OCI-LY7 (cell line): ENCODE results near the gene KIF19.

Experiments used
- EZH2phosphoT487 ChIP-seq: fragments of 200-600 bp; sonication (generic); IDR thresholded peaks from 2 replicates; pipeline ENCODE4 v1.6.1; 2018; ENCODE audit warnings: low read depth, borderline replicate concordance, mild to moderate bottlenecking, mixed run types, antibody characterized with exemption, low read length, moderate library complexity, mixed read lengths
- TF ChIP-seq, protein P1 (sequence below): fragments of 200-600 bp; sonication (generic); conservative IDR thresholded peaks from 2 replicates; pipeline ENCODE4 v1.5.1; 2014; ENCODE audit warnings: mild to moderate bottlenecking, antibody characterized with exemption, low read length, moderate library complexity, mixed read lengths

DNA sequence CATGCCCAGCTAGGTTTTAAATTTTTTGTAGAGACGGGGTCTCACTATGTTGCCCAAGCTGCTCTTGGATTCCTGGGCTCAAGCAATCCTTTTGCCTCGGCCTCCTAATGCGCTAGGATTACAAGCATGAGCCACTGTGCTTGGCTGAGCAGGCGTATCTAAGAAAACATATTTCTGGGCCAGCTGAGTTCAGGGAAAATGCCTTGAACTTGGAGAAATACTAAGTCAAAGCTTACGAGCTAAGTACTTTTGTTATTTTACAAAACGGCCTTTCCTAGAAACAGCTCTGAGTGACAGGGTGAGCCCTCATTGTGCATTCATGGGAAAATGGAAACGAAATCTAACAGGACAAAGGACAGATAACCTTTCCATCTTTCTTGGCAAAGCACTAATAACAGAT is 27.2 kb upstream of the KIF19 start:
- TF ChIP-seq, protein P1, sequence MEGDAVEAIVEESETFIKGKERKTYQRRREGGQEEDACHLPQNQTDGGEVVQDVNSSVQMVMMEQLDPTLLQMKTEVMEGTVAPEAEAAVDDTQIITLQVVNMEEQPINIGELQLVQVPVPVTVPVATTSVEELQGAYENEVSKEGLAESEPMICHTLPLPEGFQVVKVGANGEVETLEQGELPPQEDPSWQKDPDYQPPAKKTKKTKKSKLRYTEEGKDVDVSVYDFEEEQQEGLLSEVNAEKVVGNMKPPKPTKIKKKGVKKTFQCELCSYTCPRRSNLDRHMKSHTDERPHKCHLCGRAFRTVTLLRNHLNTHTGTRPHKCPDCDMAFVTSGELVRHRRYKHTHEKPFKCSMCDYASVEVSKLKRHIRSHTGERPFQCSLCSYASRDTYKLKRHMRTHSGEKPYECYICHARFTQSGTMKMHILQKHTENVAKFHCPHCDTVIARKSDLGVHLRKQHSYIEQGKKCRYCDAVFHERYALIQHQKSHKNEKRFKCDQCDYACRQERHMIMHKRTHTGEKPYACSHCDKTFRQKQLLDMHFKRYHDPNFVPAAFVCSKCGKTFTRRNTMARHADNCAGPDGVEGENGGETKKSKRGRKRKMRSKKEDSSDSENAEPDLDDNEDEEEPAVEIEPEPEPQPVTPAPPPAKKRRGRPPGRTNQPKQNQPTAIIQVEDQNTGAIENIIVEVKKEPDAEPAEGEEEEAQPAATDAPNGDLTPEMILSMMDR = no peak
- TF ChIP-seq EZH2phosphoT487 = no peak
